Caco-2 (cell line): ENCODE measurements around the gene ZDHHC3. TPM values are rescaled to one million over a fixed set of nuclear protein-coding genes. Genes with fewer than 3 reads are reported as not detected.
A peak's percentile ranks its signal among the peaks of the same experiment; 100 is the strongest.

Experiments used
- Bru-seq: library from RNA; stranded (reverse); fragments of 400-500 nt; gene quantifications from one replicate; lab custom pipeline; 2021; lab: Mats Ljungman, UMichigan
- BruChase-seq, 2 experiments: library from RNA; stranded (reverse); fragments of 400-500 nt; gene quantifications; one replicate each; lab custom pipeline; 2021; lab: Mats Ljungman, UMichigan
- BruUV-seq: library from RNA; stranded (reverse); fragments of 400-500 nt; replicated peaks from 2 replicates; lab custom pipeline; 2021; lab: Mats Ljungman, UMichigan
- CTCF ChIA-PET: fragments of 300-600 bp; sonication (Branson Sonifier 250); formaldehyde crosslinking; loops from one replicate; lab custom pipeline; 2022; ENCODE audit warnings: antibody characterized with exemption; lab: Charles Lee
- POLR2A ChIA-PET: fragments of 300-600 bp; sonication (Branson Sonifier 250); formaldehyde crosslinking; loops from one replicate; lab custom pipeline; 2022; ENCODE audit warnings: antibody characterized with exemption; lab: Charles Lee
- DNase-seq, 2 experiments: peaks; one replicate each; pipeline versions ENCODE4 v3.0.0 to v3.0.0-alpha.2; 2020 to 2022
- H3K27me3 ChIP-seq: replicated peaks from 2 replicates; pipeline ENCODE4 v1.6.0; 2011; ENCODE audit warnings: low read length; ENCODE audit not compliant: control insufficient read depth, insufficient read depth
- H3K36me3 ChIP-seq: 2 replicates; pipeline ENCODE4 v1.5.1; 2011; ENCODE audit warnings: low read length; ENCODE audit not compliant: control insufficient read depth, insufficient read depth
- H3K4me1 ChIP-seq: fragments of 250-450 bp; sonication (Bioruptor Pico); 2 replicates; pipeline ENCODE4 v1.5.1; 2020; ENCODE audit warnings: mild to moderate bottlenecking
- H3K4me3 ChIP-seq: 2 replicates; pipeline ENCODE4 v1.5.1; 2011; ENCODE audit warnings: low read depth, mild to moderate bottlenecking, control low read depth, low read length
- H3K9me3 ChIP-seq: fragments of 250-450 bp; sonication (Bioruptor Pico); 2 replicates; pipeline ENCODE4 v1.5.1; 2020; ENCODE audit warnings: mild to moderate bottlenecking, moderate library complexity
- H3K27ac Mint-ChIP-seq: one replicate; pipeline ENCODE4 v1.8.0; 2022; ENCODE audit warnings: mixed read lengths; ENCODE audit not compliant: unreplicated experiment
- H3K27me3 Mint-ChIP-seq: one replicate; pipeline ENCODE4 v1.8.0; 2022; ENCODE audit warnings: mixed read lengths; ENCODE audit not compliant: insufficient read depth, unreplicated experiment
- H3K36me3 Mint-ChIP-seq: one replicate; pipeline ENCODE4 v1.8.0; 2022; ENCODE audit warnings: mild to moderate bottlenecking, mixed read lengths; ENCODE audit not compliant: insufficient read depth, unreplicated experiment
- H3K4me1 Mint-ChIP-seq: one replicate; pipeline ENCODE4 v1.8.0; 2022; ENCODE audit warnings: low read depth, mixed read lengths; ENCODE audit not compliant: unreplicated experiment
- H3K4me3 Mint-ChIP-seq: one replicate; pipeline ENCODE4 v1.8.0; 2022; ENCODE audit warnings: mild to moderate bottlenecking, moderate library complexity, mixed read lengths; ENCODE audit not compliant: unreplicated experiment
- H3K9me3 Mint-ChIP-seq: one replicate; pipeline ENCODE4 v1.8.0; 2022; ENCODE audit warnings: mixed read lengths; ENCODE audit not compliant: unreplicated experiment
- CTCF ChIP-seq, 2 experiments: fragments of 200-600 bp in 1 of 2; IDR thresholded peaks; 1 replicate in 1 of 2; 2 replicates in 1 of 2; pipeline versions ENCODE4 v1.5.1 to v1.8.0; 2011 to 2022; ENCODE audit warnings: antibody characterized with exemption in 1 of 2, control low read depth in 1 of 2, inconsistent platforms in 1 of 2, low read depth in 1 of 2, low read length in 1 of 2, mild to moderate bottlenecking in 1 of 2, moderate library complexity in 1 of 2; ENCODE audit not compliant: insufficient read depth in 1 of 2, severe bottlenecking in 1 of 2, unreplicated experiment in 1 of 2
- intact Hi-C: fragments of 100-400 bp; cut with micrococcal nuclease; formaldehyde crosslinking; loops from one replicate; pipeline ENCODE4 v1.10.0; 2022; ENCODE audit not compliant: unreplicated experiment
- long read RNA-seq: library from polyadenylated mRNA; stranded (forward); transcript quantifications from one replicate; pipeline ENCODE4 v2.0.0, GENCODE V29; 2022
- total RNA-seq: library from RNA; stranded (reverse); gene quantifications from 2 replicates; pipeline ENCODE4 v1.2.3, GENCODE V29; 2022

The ZDHHC3 gene
- total RNA-seq (68.4 and 71.3 TPM in 2 replicates), Bru-seq, nascent RNA (percentile 76 among the genes with signal in this experiment), BruChase-seq, experiment 1, labeled RNA remaining after a 2-hour chase (percentile 76 among the genes with signal in this experiment), BruChase-seq, experiment 2, labeled RNA remaining after a 6-hour chase (percentile 79 among the genes with signal in this experiment)
- long read RNA-seq, transcript ZDHHC3-201 (8 exons, 3,101 nt) = minor isoform, 15 of 93 reads
- long read RNA-seq, transcript ZDHHC3-205 (7 exons, 2,687 nt) = major isoform, 60 of 93 reads
- long read RNA-seq, partial matches to known transcripts = 3 of 93 reads
- long read RNA-seq, other reads (novel, unspliced or antisense) = 15 of 93 reads

GRCh38 chr3:44976002-44976815 lies at the start of gene ZDHHC3, which contains the start of gene EXOSC7:
TSS of gene ZDHHC3 (minus strand) at chr3:44976174. CDS start at chr3:44959436, 16,738 bp downstream.
TSS of gene EXOSC7 (plus strand) at chr3:44976244. CDS start at chr3:44976278, 34 bp downstream.
- H3K4me1 Mint-ChIP-seq = peaks cover 25% of the 10 kb centered on the region
- H3K9me3 ChIP-seq = no peaks in the 10 kb centered on the region
- POLR2A ChIA-PET = interaction anchor here (0.6 to 1.4 kb wide), 10 partner anchors 16 to 713 kb away, joined by 3 to 7 read pairs (median 4); partner anchors contain the start of genes SACM1L and TCAIM
- peaks cover 27% of the 10 kb centered on the region for H3K4me1 ChIP-seq
- peak within 1 kb of the TSS; percentile 99 for H3K4me3 Mint-ChIP-seq
- no peak for TF ChIP-seq CTCF (IDR thresholded peaks at IDR 0.05; ENCODE audit: insufficient read depth in 1 of 2, low read depth in 1 of 2, low read length in 1 of 2, severe bottlenecking in 1 of 2, unreplicated experiment in 1 of 2)
- CTCF ChIA-PET = interaction anchor here (0.6 to 1.0 kb wide), 2 partner anchors 12 to 351 kb away, joined by 4 to 5 read pairs; no protein-coding TSS in a partner anchor
- peak within 1 kb of the TSS; percentile 98 for H3K27ac Mint-ChIP-seq
- intact Hi-C loops = no loop called here
- no peaks in the 10 kb centered on the region for H3K36me3 ChIP-seq
- H3K27me3 ChIP-seq = no peaks in the 10 kb centered on the region
- BruUV-seq = TSS peak; percentile 40
- peak within 1 kb of the TSS; percentile 89 for H3K4me3 ChIP-seq
- DNase-seq = peak; percentile 82 to 83
- no peaks in the 10 kb centered on the region for H3K27me3 Mint-ChIP-seq
- H3K9me3 Mint-ChIP-seq = no peaks in the 10 kb centered on the region
- peaks cover 15% of the 10 kb centered on the region for H3K36me3 Mint-ChIP-seq

GRCh38 chr3:45024542-45025255 lies 48.7 kb upstream of the ZDHHC3 start:
- Histone ChIP-seq H3K36me3 (no peaks in the 10 kb centered on the region), H3K27me3 (no peaks in the 10 kb centered on the region), H3K9me3 (no peaks in the 10 kb centered on the region), H3K4me1 (no peaks in the 10 kb centered on the region), H3K4me3 (no peak overlapping the region)
- Mint-ChIP-seq H3K9me3 (no peaks in the 10 kb centered on the region), H3K4me1 (peaks cover 6% of the 10 kb centered on the region), H3K4me3 (no peak overlapping the region), H3K36me3 (no peaks in the 10 kb centered on the region), H3K27ac (no peak overlapping the region), H3K27me3 (no peaks in the 10 kb centered on the region)
- ChIA-PET CTCF (no interaction called here), POLR2A (no interaction called here)
- no peak for DNase-seq
- TF ChIP-seq CTCF (IDR thresholded peaks at IDR 0.05; ENCODE audit: insufficient read depth in 1 of 2, low read depth in 1 of 2, low read length in 1 of 2, severe bottlenecking in 1 of 2, unreplicated experiment in 1 of 2) = no peak
- BruUV-seq = no TSS peak
- intact Hi-C loops = no loop called here

GRCh38 chr3:45023675-45024074 lies 47.7 kb upstream of the ZDHHC3 start:
- no peaks in the 10 kb centered on the region for H3K36me3 Mint-ChIP-seq
- CTCF ChIA-PET = no interaction called here
- H3K4me3 ChIP-seq = no peak overlapping the region

More at GRCh38 chr3:45023675-45024074, 47.7 kb upstream of the ZDHHC3 start:
- Mint-ChIP-seq H3K4me3 (no peak overlapping the region), H3K27ac (no peak overlapping the region), H3K27me3 (no peaks in the 10 kb centered on the region), H3K4me1 (peaks cover 6% of the 10 kb centered on the region), H3K9me3 (no peaks in the 10 kb centered on the region)
- no peaks in the 10 kb centered on the region for H3K9me3 ChIP-seq
- H3K4me1 ChIP-seq = no peaks in the 10 kb centered on the region
- no peaks in the 10 kb centered on the region for H3K27me3 ChIP-seq
- intact Hi-C loops = no loop called here
- no peak for TF ChIP-seq CTCF (IDR thresholded peaks at IDR 0.05; ENCODE audit: insufficient read depth in 1 of 2, low read depth in 1 of 2, low read length in 1 of 2, severe bottlenecking in 1 of 2, unreplicated experiment in 1 of 2)
- POLR2A ChIA-PET = no interaction called here
- H3K36me3 ChIP-seq = no peaks in the 10 kb centered on the region
- BruUV-seq = no TSS peak
- no peak for DNase-seq
